ENCODE measurements around the gene EMILIN1.
"Not testable (repeated sequence)": the region's sequence is repeated elsewhere in the genome, so short reads cannot be mapped to it uniquely, and the experiment has no call there.

Gene EMILIN1

DNA sequence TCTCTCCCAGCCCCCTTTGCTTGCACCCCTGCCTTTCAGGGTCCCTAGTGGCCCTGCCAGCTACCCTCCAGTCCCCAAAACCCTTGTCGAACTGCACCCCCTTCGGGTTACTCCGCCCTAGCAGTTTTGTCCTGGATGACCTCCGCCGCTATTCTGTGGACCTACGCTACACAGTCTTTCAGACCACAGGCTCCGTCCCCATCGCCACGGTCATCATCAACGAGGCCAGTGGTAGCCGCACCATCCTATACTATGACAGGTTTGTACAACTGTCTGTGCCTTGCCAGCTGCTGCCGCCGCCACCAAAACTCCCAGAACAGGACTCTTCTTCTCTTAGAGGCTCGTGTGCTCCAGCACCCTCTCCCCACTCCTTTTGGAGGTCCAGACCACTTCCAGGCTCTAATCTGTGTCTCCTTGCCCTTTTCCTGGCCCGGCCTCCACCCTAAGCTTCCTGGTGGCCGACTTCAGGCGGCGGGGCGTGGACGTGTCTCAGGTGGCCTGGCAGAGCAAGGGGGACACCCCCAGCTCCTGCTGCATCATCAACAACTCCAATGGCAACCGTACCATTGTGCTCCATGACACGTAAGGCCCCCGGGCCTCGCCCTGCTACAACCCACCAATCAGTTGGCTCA, 16.1 kb downstream of the EMILIN1 start:
- DNase-seq (ENCODE audit: low read depth): no peak

DNA sequence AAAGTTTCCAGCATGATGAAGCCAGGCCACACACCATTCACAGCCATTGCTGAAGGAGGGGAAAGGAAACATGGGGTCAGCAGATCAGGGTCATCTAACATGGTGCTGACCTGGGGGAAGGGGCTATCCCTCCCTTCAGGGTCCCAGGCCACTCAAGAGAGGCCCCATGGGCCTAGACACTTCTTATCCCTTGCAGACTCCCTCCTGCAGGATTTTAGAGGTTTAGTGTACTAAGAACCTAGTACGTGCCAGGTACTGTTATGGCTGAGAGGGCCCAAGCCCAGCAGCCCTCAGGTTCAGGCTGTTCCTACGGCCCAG, 17.0 kb downstream of the EMILIN1 start:
- no peak for DNase-seq (ENCODE audit: low read depth)

DNA sequence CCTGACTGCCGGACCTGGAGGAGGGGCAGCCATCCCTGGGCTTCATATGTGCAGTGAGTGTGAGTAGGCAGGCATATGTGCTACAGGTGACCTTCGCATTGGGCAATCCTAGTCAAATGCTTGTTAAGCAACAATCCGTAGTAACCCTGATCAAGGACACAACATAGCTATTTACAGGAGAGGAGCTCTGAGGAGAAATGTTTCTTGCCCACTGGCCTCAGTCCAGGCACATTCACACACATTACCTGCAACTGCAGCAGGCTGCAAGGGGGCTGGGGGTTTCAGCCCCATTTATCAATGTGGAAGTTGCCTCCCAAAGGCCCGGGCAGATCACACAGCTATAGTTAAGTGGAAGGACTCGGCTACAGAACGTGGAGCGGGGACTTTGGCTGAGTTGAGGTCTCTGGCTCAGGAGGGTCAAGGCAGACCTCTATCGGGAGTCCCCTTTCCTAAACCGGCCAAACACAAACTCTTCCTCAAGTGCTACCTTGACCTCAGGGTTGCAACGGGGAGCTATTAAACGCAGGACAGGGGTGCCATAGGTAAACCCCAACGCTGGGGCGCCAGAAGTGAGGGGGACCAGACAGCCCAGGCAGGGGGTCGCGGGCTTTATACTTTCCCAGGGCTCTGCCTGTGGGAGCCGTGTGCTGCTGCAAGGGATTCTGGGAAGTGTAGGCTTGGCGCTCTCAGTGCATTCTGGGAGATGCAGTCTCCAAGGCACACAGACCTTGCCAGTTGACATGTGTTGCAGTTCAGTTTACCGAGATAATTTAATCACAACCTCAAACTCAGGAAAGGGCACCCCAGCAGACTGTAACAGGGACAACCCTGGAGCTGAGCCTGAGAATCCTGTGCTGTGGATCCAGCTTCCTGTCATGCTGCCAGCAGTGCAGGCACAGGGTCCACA, 17.6 kb downstream of the EMILIN1 start:
- DNase-seq (ENCODE audit: low read depth): no peak

DNA sequence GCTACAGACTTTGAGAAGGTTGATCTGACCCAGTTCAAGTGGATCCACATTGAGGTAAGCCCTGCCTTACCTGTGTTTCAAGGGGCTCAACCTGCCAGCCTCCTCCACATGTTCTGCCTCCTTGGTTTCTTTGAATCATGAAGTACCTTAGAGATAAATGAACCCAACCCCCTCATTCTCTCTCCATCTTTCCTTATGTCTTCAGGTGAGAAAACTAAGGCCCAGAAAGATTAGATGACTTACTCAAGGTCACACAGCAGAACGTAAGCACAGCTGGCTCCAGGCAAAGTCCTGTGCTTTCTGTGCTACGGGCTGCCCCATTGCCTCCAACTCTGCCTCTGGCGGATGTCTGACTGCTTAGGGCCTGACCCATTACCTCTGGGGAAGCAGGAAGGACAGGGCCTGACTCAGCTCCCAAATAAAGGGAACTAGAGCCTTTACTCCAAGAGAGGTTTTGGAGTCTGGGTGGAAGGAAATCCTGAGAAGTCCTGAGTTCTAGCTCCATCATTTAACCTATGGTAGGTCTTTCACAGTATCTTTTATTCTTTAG, 18.4 kb downstream of the EMILIN1 start:
- DNase-seq (ENCODE audit: low read depth): no peak

DNA sequence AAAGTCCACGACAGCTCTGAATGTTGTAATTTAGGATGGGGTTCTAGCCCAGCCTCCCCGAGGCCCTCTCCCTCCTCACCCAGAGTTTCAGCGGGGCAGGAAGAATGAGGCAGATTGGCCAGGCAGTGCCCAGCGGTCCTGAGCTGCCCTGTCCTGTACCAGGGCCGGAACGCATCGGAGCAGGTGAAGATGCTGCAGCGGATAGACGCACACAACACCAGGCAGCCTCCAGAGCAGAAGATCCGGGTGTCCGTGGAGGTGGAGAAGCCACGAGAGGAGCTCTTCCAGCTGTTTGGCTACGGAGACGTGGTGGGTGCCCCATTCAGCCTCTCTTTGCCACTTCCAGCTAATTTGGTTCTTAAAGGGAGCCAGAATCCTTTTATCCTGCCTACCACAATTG, 18.9 kb downstream of the EMILIN1 start:
- no peak for DNase-seq (ENCODE audit: low read depth)

DNA sequence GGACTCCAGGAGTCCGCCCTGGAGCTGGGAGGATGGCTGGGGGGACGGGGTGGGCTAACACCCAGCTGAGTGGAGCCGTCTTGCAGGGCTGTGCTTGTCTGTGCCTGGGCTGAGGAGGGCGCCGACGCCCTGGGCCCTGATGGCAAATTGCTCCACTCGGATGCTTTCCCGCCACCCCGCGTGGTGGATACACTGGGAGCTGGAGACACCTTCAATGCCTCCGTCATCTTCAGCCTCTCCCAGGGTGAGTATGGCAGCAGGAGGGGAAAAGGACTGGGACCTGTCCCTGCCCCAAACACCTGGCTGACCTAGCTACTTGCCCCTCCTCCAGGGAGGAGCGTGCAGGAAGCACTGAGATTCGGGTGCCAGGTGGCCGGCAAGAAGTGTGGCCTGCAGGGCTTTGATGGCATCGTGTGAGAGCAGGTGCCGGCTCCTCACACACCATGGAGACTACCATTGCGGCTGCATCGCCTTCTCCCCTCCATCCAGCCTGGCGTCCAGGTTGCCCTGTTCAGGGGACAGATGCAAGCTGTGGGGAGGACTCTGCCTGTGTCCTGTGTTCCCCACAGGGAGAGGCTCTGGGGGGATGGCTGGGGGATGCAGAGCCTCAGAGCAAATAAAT, 21.0 kb downstream of the EMILIN1 start:
- no peak for DNase-seq (ENCODE audit: low read depth)

DNA sequence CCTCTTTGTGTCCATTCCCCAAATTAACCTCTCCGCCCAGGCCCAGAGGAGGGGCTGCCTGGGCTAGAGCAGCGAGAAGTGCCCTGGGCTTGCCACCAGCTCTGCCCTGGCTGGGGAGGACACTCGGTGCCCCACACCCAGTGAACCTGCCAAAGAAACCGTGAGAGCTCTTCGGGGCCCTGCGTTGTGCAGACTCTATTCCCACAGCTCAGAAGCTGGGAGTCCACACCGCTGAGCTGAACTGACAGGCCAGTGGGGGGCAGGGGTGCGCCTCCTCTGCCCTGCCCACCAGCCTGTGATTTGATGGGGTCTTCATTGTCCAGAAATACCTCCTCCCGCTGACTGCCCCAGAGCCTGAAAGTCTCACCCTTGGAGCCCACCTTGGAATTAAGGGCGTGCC, 21.6 kb downstream of the EMILIN1 start:
- DNase-seq (ENCODE audit: low read depth): no peak

DNA sequence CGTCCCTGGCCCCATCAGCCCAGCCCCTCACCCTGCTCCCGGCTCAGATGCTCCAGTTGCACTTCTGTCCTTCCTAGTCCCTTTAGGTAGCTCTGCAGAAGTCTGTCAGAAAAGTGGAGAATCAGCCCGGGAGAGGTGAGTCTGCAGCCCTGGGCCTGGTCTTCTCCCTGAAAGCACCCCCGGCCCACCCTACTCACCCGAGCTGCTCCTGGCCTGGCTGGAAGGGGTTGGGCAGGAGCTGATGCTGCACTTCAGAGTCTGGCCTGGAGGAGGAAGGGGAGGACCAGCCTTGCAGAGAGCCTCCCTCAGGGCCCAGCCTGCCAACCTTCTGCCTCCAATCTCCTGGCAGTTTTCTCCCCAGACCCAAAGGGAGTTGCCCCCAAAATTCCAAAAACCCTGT, 23.9 kb downstream of the EMILIN1 start:
- no peak for DNase-seq (ENCODE audit: low read depth)

DNA sequence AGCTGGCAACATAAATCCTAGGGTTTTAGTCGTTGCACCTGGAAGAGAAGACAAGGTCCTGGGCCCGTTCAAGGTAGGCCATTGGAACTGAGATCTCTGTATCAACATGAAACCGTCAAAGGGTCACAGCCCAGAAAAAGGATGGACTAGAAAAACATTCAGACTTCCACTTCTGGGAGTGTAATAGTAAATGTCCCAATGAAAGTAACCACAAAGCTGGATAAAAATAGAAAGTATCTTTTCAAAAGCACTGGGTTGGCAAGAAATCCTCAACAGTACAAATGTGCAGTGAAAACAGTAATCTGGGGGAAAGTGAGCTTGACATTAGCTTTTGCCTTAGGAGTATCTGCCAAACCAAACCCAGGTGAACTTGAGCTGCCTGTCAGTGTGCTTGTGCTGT, 27.6 kb downstream of the EMILIN1 start:
- DNase-seq (ENCODE audit: low read depth): no peak

DNA sequence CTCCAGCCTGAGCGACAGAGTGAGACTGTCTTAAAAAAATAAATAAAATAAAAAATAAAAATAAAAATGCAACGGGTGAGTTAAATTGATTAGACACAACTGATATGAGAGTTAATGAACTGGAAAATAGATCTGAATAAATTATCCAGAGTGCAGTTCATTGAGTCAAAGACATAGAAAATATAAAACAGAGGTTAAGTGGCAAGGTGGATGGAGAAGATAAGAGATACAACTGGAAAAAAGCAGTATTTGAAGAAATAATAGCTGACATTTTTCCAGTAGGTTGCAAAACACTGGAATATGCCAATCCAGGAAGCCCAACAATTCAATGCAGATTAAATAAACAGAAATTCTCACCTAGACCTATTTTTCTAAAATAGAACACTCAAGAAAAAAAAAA, 29.8 kb downstream of the EMILIN1 start:
- DNase-seq (ENCODE audit: low read depth): no peak

DNA sequence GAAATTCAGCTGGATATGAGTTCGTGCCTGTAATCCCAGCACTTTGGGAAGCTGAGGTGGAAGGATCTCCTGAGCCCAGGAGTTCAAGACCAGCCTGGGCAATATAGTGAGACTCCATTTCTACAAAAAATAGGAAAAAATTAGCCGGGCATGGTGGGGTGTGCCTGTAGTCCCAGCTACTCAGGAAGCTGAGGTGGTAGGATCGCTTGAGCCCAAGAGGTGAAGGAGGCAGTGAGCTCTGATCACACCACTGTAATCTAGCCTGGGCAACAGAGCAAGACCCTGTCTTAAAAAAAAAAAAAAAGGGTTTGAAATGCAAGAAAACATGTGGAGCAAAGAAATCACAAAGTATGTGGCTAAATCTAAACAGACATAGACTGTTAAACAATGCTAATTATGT, 30.7 kb downstream of the EMILIN1 start:
- no peak for DNase-seq (ENCODE audit: low read depth)

DNA sequence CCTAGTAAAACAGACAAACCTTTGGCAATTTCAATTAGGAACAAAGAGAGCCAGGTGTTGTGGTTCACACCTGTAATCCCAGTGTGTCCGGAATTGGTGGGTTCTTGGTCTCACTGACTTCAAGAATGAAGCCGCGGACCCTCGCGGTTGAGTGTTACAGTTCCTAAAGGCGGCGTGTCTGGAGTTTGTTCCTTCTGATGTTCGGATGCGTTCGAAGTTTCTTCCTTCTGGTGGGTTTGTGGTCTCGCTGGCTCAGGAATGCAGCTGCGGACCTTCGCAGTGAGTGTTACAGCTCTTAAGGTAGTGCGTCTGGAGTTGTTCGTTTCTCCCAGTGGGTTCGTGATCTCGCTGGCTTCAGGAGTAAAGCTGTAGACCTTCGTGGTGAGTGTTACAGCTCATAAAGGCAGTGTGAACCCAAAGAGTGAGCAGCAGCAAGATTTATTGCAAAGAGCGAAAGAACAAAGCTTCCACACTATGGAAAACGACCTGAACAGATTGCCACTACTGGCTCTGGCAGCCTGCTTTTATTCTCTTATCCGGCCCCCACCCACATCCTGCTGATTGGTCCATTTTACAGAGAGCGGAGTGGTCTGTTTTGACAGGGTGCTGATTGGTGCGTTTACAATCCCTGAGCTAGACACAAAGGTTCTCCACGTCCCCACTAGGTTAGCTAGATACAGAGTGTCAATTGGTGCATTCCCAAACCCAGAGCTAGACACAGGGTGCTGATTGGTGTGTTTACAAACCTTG, 32.4 kb downstream of the EMILIN1 start:
- DNase-seq (ENCODE audit: low read depth): not testable (repeated sequence)

DNA sequence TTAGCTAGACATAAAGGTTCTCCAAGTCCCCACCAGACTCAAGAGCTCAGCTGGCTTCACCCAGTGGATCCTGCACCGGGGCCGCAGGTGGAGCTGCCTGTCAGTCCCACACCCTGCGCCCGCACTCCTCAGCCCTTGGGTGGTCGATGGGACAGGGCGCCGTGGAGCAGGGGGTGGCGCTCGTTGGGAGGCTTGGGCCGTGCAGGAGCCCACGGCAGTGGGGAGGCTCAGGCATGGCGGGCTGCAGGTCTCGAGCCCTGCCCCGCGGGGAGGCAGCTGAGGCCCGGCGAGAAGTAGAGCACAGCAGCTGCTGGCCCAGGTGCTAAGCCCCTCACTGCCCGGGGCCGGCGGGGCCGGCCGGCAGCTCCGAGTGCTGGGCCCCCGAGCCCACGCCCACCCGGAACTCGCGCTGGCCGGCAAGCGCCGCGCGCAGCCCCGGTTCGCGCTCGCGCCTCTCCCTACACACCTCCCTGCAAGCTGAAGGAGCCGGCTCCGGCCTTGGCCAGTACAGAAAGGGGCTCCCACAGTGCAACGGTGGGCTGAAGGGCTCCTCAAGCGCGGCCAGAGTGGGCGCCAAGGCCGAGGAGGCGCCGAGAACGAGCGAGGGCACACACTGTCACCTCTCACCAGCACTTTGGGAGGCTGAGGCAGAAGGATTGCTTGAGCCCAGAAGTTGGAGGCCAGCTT, 33.1 kb downstream of the EMILIN1 start:
- DNase-seq (ENCODE audit: low read depth): not testable (repeated sequence)

DNA sequence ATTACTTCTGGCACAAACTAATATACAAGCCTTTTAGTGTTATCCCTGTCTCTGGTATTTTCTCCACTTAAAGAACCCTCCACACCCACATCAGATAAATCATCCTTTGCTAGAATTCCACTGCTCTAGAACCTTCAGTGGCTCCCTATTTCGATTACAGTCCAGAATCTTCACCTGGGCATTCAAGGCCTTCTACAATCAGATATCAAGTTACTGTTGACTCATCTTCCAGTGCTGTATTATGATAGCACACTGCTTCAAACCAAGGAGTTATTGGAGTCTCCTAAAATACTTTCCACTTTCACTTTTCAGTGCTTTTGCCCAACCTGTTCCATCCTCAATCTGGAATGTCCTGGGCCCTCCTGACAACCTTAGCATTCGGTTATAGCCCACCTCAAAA, 37.1 kb downstream of the EMILIN1 start:
- DNase-seq (ENCODE audit: low read depth): no peak

DNA sequence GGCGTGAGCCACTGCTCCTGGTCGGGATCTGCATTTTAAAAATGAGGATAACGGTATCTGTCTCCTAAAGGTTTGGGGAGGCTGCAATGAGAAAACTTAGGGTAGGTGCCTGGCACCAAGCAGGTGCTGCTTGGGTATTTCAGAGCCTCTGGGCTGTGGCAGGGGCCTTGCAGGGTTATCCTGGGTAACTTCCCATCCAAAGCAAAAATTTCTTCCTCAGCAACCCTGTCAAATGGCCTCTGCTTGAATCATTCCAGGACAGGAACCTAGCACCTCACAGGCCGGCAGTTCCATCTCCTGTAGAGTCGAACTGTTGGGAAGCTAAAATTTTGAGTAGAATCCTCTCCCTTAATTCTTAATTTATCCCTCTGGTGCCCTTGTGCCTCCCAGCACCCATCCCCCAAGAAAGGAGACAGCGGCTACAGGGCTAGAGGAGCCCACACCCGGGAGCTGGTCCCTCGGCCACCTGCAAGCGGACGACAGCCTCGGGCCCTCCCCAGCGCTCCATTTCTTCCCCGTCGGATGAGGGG, 39.6 kb downstream of the EMILIN1 start:
- no peak for DNase-seq (ENCODE audit: low read depth)

DNA sequence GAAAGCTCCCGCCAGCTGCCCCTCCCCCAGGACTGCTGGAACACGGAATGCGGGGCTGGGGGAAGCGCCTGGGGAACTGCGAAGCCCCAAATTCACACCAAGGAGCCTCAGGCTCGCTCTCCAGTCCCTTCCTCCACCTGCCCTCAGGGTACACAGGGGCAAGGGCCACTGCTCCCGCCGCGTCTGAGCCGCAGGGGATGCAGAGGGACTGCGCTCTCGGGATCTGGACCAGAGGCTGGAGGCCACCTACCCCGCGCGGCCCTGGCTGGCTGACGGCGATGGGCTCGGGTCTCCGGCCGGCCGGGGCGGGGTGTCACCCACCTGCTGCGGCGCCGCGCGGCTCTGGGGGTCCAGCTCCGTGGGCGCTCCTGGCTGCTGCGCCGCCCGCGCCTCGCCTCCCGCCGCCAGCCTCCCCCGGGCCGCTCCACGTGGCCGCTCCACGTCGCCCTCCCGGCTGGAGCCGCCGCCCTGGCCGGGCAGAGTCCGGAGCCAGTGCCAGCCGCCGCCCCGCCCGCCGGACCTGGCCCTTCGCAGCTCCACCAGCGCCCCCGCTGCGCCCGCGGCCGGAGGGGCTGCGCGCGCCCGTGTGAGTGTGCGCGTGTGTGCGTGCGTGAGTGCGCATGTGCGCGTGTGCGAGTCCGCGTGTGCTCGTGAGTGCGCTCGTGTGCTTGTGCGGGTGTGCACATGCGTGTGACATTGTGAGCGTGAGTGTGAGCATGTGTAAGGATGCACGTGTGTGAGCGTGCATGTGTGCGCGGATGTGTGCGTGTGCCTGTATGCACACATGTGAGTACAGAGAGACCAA, 40.3 kb downstream of the EMILIN1 start, which contains the start of gene CGREF1:
Gene CGREF1, minus strand, starts transcription at position 604 of the 805 bp plus-strand sequence. CDS start 14,762 bp downstream, outside the sequence.
- DNase-seq (ENCODE audit: low read depth): no peak

DNA sequence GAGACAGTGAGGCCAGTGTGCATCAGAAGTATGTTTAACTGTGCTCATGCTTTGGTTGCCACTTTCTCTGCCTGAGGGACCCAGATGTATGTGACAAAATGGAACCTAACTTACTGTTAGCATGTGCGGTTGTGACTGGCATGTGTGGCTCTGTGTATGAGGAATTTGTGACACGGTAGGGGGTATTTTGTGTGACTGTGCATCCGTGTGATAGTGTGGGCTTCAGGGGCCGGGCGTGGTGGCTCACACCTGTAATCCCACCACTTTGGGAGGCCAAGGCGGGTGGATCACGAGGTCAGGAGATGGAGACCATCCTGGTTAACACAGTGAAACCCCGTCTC, 40.9 kb downstream of the EMILIN1 start:
- not testable (repeated sequence) for DNase-seq (ENCODE audit: low read depth)

DNA sequence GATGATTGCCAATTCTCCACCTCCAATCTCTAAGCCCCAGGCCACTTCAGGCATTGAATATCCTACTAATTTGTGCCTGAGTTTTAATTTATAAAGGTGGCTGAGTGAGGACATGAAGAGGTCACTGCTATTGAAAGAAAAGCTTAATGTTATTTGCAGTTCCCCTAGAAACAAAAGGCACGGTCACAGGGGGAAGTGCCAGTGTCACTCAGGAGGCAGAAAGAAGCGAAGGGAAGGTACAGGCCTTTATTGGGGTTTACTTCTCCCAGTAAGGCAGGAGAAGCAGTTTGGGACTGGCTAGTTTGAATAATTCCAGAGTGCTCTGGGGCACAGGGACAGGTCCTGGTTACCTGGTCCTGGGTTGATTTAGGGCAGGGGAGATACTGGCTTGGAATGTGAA, 43.5 kb downstream of the EMILIN1 start:
- DNase-seq (ENCODE audit: low read depth): no peak

DNA sequence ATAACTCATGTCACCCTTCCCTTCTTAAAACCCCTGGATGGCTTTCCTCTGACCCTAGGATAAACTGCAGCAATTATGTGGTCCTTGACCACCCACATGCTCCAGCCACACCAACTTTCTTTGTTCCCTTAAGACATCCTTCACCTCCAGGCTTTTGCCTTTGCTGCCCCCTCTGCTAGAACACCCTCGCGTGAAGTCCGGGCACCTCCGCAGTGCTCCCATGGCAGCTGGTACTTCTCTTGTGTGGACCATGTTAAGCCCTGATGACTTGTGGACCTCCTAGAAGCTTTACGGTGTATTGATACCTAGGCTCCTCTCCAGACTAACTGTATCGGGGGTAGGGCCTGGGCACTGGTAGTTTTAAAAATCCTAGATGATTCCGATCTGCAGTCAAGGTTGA, 44.4 kb downstream of the EMILIN1 start:
- DNase-seq (ENCODE audit: low read depth): no peak

DNA sequence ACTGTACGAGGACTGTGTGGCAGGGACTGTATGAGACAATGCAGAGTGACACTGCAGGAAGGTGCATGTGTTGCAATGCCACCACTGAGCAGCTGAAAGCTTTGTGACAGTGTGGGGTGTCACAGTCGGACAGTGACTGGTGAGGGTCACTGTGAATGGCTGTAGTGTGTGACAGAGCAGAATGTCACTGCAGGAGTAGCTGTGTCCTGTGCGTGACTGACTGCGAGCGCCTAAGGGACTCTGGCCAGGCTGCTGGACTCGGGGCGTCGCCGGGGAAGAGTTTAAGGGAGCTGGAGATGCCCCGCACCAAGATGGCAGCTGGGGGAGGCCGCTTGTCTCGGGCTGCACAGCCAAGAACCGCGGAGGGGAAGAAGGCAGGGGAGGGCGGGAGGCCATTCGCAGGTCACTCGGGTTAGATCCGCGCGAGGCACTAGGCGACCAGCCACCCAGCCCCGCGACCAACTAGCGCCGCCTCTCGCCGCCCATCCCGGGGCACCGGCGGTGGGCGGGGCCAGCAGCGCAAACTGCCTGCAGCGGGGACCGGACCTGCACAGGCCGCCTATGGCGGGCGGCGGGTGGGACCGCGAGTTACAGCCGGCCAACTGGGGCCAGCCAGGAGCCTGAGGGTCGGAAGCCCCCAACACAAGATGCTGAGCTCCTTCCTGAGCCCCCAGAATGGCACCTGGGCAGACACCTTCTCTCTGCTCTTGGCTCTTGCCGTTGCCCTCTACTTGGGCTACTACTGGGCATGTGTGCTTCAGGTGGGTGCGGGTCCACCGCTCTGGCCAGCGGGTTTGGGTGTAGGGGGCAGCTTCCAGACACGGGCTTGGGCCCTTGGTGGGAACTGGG, 45.1 kb downstream of the EMILIN1 start, which contains the start of gene ABHD1:
Gene ABHD1, plus strand, starts transcription at position 514 of the 849 bp plus-strand sequence. Its CDS starts 134 bp downstream, at position 648.
- DNase-seq (ENCODE audit: low read depth): no peak
